BE2C (cell line): Measurements from ENCODE around the gene LIN37.

Source experiments
- DNase-seq: peaks from one replicate; pipeline ENCODE4 v3.0.0-alpha.2; 2020
- H3K27me3 ChIP-seq: fragments of 250-450 bp; sonication (Bioruptor Pico); 2 replicates; pipeline ENCODE4 v1.5.1; 2020; ENCODE audit warnings: mild to moderate bottlenecking
- H3K36me3 ChIP-seq: fragments of 250-450 bp; sonication (Bioruptor Pico); 2 replicates; pipeline ENCODE4 v1.5.1; 2020; ENCODE audit warnings: mild to moderate bottlenecking
- H3K4me1 ChIP-seq: fragments of 250-450 bp; sonication (Bioruptor Pico); 2 replicates; pipeline ENCODE4 v1.5.1; 2020
- H3K4me3 ChIP-seq: 2 replicates; pipeline ENCODE4 v1.5.1; 2011; ENCODE audit warnings: low read depth, low read length
- H3K9me3 ChIP-seq: fragments of 250-450 bp; sonication (Bioruptor Pico); 2 replicates; pipeline ENCODE4 v1.5.1; 2020
- TF ChIP-seq, protein P1 (sequence below): IDR thresholded peaks from 2 replicates; pipeline ENCODE4 v1.5.1; 2012; ENCODE audit warnings: mild to moderate bottlenecking, low read depth, low read length

LIN37 gene

GRCh38 chr19:35710784-35711723, 37.3 kb upstream of the LIN37 start:
- Histone ChIP-seq H3K36me3 (no peaks in the 10 kb centered on the region), H3K4me3 (no peak overlapping the region), H3K4me1 (no peaks in the 10 kb centered on the region; the same call in 1 of the 2 replicates), H3K9me3 (no peaks in the 10 kb centered on the region), H3K27me3 (peaks cover 26% of the 10 kb centered on the region)
- DNase-seq = no peak
- TF ChIP-seq, protein P1, sequence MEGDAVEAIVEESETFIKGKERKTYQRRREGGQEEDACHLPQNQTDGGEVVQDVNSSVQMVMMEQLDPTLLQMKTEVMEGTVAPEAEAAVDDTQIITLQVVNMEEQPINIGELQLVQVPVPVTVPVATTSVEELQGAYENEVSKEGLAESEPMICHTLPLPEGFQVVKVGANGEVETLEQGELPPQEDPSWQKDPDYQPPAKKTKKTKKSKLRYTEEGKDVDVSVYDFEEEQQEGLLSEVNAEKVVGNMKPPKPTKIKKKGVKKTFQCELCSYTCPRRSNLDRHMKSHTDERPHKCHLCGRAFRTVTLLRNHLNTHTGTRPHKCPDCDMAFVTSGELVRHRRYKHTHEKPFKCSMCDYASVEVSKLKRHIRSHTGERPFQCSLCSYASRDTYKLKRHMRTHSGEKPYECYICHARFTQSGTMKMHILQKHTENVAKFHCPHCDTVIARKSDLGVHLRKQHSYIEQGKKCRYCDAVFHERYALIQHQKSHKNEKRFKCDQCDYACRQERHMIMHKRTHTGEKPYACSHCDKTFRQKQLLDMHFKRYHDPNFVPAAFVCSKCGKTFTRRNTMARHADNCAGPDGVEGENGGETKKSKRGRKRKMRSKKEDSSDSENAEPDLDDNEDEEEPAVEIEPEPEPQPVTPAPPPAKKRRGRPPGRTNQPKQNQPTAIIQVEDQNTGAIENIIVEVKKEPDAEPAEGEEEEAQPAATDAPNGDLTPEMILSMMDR = no peak

DNA sequence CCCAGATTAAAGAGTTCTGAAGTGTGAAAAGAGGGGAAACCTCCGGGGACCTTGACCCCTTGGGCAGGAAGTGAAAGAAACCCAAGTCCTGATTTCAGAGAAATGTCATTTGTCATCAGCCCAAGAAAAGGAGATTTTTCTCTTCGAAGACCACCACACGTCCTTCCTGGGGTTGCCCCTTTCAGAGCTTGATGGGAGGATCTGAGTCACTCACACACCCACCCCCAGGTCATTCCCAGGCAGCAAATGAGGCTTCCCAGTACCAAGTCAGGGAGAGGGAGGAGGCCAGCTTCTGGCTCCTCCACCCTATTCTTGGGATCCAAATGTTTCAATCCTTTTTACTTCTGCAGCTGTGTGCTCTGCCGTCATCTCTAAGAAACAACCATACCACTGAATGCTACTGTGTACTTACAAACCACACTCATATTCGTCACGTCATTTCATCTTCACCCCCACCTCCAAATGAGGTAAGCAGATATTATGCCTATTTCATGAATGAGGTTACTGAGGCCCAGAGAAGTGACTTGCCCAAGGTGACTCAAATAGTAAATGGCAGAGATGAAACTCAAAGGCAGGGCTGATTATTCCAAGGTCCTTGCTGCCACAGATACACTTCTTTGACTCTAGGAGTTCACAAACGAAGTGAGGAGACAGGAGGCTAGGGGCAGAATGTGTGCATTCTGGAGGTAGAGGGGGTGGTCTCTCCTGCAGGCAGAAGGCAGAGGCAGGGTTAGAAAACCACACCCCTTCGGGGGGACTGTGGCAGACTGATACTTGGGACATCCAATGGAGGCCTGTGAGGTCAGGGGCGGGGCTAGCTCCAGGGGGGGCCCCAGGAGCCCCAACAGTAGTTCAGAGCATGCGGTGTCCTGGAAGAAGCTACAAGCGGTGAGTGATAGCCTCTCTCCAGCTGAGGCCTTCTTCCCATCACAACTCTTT, 35.5 kb upstream of the LIN37 start:
- TF ChIP-seq, protein P1 = no peak
- Histone ChIP-seq H3K4me3 (no peak overlapping the region), H3K4me1 (no peaks in the 10 kb centered on the region; the same call in 1 of the 2 replicates), H3K36me3 (no peaks in the 10 kb centered on the region), H3K27me3 (peaks cover 24% of the 10 kb centered on the region), H3K9me3 (no peaks in the 10 kb centered on the region)
- no peak for DNase-seq

DNA sequence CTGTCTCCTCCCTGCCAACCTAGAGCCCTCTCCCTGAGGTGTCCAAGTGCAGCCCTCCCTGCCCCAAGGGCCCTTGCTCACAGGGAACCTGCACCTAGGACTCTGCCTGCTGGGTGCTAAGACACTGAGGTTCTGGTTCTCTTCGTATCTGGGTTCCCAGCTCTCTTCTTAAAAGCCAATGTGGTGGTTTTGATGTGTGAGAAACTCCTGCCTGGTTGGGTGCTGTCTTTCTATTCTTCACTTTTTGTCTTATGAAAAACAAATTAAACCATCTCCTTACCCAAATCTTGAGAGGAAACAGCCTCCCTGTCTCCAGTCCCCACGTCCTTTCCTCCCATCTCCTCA, 34.9 kb upstream of the LIN37 start:
- Histone ChIP-seq H3K36me3 (no peaks in the 10 kb centered on the region), H3K4me1 (no peaks in the 10 kb centered on the region; the same call in 1 of the 2 replicates), H3K9me3 (no peaks in the 10 kb centered on the region), H3K4me3 (no peak overlapping the region), H3K27me3 (peaks cover 18% of the 10 kb centered on the region)
- no peak for DNase-seq
- TF ChIP-seq, protein P1 = no peak

GRCh38 chr19:35713904-35714495, 34.4 kb upstream of the LIN37 start:
- Histone ChIP-seq H3K4me3 (no peak overlapping the region), H3K9me3 (no peaks in the 10 kb centered on the region), H3K36me3 (no peaks in the 10 kb centered on the region), H3K27me3 (peaks cover 18% of the 10 kb centered on the region), H3K4me1 (no peaks in the 10 kb centered on the region; the same call in 1 of the 2 replicates)
- DNase-seq = no peak
- TF ChIP-seq, protein P1 = no peak

DNA sequence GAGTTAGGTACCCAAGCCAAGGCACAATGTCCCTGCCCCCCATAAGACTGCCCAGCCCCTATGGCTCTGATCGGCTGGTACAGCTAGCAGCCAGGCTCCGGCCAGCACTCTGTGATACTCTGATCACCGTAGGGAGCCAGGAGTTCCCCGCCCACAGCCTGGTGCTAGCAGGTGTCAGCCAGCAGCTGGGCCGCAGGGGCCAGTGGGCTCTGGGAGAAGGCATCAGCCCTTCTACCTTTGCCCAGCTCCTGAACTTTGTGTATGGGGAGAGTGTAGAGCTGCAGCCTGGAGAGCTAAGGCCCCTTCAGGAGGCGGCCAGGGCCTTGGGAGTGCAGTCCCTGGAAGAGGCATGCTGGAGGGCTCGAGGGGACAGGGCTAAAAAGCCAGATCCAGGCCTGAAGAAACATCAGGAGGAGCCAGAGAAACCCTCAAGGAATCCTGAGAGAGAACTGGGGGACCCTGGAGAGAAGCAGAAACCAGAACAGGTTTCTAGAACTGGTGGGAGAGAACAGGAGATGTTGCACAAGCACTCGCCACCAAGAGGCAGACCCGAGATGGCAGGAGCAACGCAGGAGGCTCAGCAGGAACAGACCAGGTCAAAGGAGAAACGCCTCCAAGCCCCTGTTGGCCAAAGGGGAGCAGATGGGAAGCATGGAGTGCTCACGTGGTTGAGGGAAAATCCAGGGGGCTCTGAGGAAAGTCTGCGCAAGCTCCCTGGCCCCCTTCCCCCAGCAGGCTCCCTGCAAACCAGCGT, 33.6 kb upstream of the LIN37 start:
- TF ChIP-seq, protein P1 = peak; percentile 22
- Histone ChIP-seq H3K4me1 (no peaks in the 10 kb centered on the region; the same call in 1 of the 2 replicates), H3K9me3 (no peaks in the 10 kb centered on the region), H3K27me3 (peaks cover 18% of the 10 kb centered on the region), H3K36me3 (peaks cover 3% of the 10 kb centered on the region), H3K4me3 (no peak overlapping the region)
- no peak for DNase-seq
